HUDEP-2 (cell line): ENCODE measurements around the gene OFD1.

ENCODE experiments used
- DNase-seq, 76 experiments: peaks; one replicate each; lab custom pipeline; 2025; ENCODE audit not compliant: unreplicated experiment in 76 of 76; lab: John Stamatoyannopoulos, UW

OFD1 gene

GRCh38 chrX:13734278-13735172 lies at the start of gene OFD1, which contains the start of gene TRAPPC2:
OFD1 (plus strand) TSS chrX:13734748; CDS start chrX:13735072, 324 bp downstream.
TRAPPC2 (minus strand) TSS chrX:13734620; CDS start chrX:13719963, 14,657 bp downstream.
- DNase-seq: peak in 74 of 76 experiments; percentile 32 to 89 (median 80)

- DNase-seq: no peak
Measured at GRCh38 chrX:13685126-13685763, 49.3 kb upstream of the OFD1 start.

- DNase-seq: no peak
Measured at GRCh38 chrX:13687203-13687602, 47.3 kb upstream of the OFD1 start.

GRCh38 chrX:13688384-13688957 lies 46.1 kb upstream of the OFD1 start:
- DNase-seq: no peak

- DNase-seq: peak in 74 of 76 experiments; percentile 0 to 81 (median 54)
Measured at GRCh38 chrX:13688958-13689740, 45.4 kb upstream of the OFD1 start, which contains the start of gene RAB9A. RAB9A (plus strand) TSS chrX:13689128; CDS start chrX:13708747, 19,619 bp downstream.

GRCh38 chrX:13689741-13690211 lies 44.8 kb upstream of the OFD1 start:
- peak in 3 of 76 experiments; percentile 0 to 7 (median 4) for DNase-seq

GRCh38 chrX:13690836-13691235 lies 43.7 kb upstream of the OFD1 start:
- no peak for DNase-seq

GRCh38 chrX:13691841-13692371 lies 42.6 kb upstream of the OFD1 start:
- DNase-seq: no peak

GRCh38 chrX:13692771-13693231 lies 41.7 kb upstream of the OFD1 start:
- DNase-seq: peak in 6 of 76 experiments; percentile 0 to 34 (median 0)

GRCh38 chrX:13693341-13693961 lies 41.1 kb upstream of the OFD1 start:
- DNase-seq: no peak

GRCh38 chrX:13694359-13694758 lies 40.2 kb upstream of the OFD1 start:
- no peak for DNase-seq

- DNase-seq: no peak
Measured at GRCh38 chrX:13694983-13695382, 39.6 kb upstream of the OFD1 start.

- DNase-seq: peak in 1 of 76 experiments; percentile 0
Measured at GRCh38 chrX:13695601-13696115, 38.9 kb upstream of the OFD1 start.

GRCh38 chrX:13697455-13697854 lies 37.1 kb upstream of the OFD1 start:
- no peak for DNase-seq

- no peak for DNase-seq
Measured at GRCh38 chrX:13697976-13698375, 36.6 kb upstream of the OFD1 start.

GRCh38 chrX:13698432-13698831 lies 36.1 kb upstream of the OFD1 start:
- DNase-seq: no peak

- peak in 43 of 76 experiments; percentile 0 to 38 (median 4) for DNase-seq
Measured at GRCh38 chrX:13699183-13699826, 35.2 kb upstream of the OFD1 start.

GRCh38 chrX:13700380-13700779 lies 34.2 kb upstream of the OFD1 start:
- no peak for DNase-seq
